Measurements from ENCODE around the gene PIEZO2.

- TF ChIP-seq CTCF (optimal IDR thresholded peaks at IDR 0.05 in 1 of 3, IDR thresholded peaks at IDR 0.05 in 1 of 3, conservative IDR thresholded peaks at IDR 0.05 in 1 of 3; ENCODE audit: extremely low read depth in 1 of 3, insufficient read depth in 2 of 3, low read length in 3 of 3) (no peak), EZH2 (IDR thresholded peaks at IDR 0.05; ENCODE audit: low read length) (no peak)
Measured at GRCh38 chr18:11089931-11090715, 59.2 kb downstream of the PIEZO2 start.

Measured in keratinocyte (primary cell).